SH-SY5Y (cell line): ENCODE measurements around the gene TMEM164.

Experiments
- GATA2 ChIP-seq: IDR thresholded peaks from 2 replicates; pipeline ENCODE4 v1.6.1; 2011; ENCODE audit warnings: mild to moderate bottlenecking, low read depth, low read length
- GATA3 ChIP-seq: IDR thresholded peaks from 2 replicates; pipeline ENCODE4 v1.6.1; 2011; ENCODE audit warnings: low read depth, mild to moderate bottlenecking, low read length, moderate library complexity

- no peak for TF ChIP-seq GATA3
- TF ChIP-seq GATA2, result no peak
These were observed 11.1 kb downstream of the TMEM164 start for GRCh38 chrX:110013968-110014367.
